Keratinocyte (primary cell): ENCODE measurements around the gene SUMO4. TPM values are rescaled to one million over a fixed set of nuclear protein-coding genes. Genes with fewer than 3 reads are reported as not detected.

Source experiments
- DNase-seq: peaks from one replicate; pipeline ENCODE4 v3.0.0-alpha.2; 2011; ENCODE audit warnings: low read depth, missing footprints, low spot score
- FAIRE-seq: peaks from 2 replicates; lab custom pipeline; 2011; peaks lifted over from hg19 to GRCh38; lab: Jason Lieb, UNC
- H2AFZ ChIP-seq: 2 replicates; pipeline ENCODE4 v1.6.0; 2012; ENCODE audit warnings: low read length, control low read depth, inconsistent platforms; ENCODE audit not compliant: control insufficient read depth
- H3K27ac ChIP-seq: 2 replicates; pipeline ENCODE4 v1.5.1; 2011; ENCODE audit warnings: low read length; ENCODE audit not compliant: control insufficient read depth, insufficient read depth
- H3K27me3 ChIP-seq: 3 replicates; pipeline ENCODE4 v1.6.0; 2011; ENCODE audit warnings: low read length; ENCODE audit not compliant: control insufficient read depth, insufficient read depth; ENCODE audit errors: extremely low read depth
- H3K36me3 ChIP-seq, 2 experiments: 2 replicates in 1 of 2; 3 replicates in 1 of 2; pipeline ENCODE4 v1.5.1; 2011; ENCODE audit warnings: low read length in 2 of 2, mild to moderate bottlenecking in 1 of 2; ENCODE audit not compliant: control insufficient read depth in 2 of 2, insufficient read depth in 2 of 2; ENCODE audit errors: extremely low read depth in 1 of 2
- H3K4me1 ChIP-seq: 3 replicates; pipeline ENCODE4 v1.5.1; 2011; ENCODE audit warnings: low read length; ENCODE audit not compliant: control insufficient read depth, insufficient read depth; ENCODE audit errors: extremely low read depth
- H3K4me2 ChIP-seq: 3 replicates; pipeline ENCODE4 v1.6.0; 2011; ENCODE audit warnings: low read depth, low read length; ENCODE audit not compliant: control insufficient read depth, insufficient read depth; ENCODE audit errors: extremely low read depth
- H3K4me3 ChIP-seq, 3 experiments: fragments of 200-600 bp in 1 of 3; sonication (generic) in 1 of 3; 2 replicates in 2 of 3; 3 replicates in 1 of 3; pipeline ENCODE4 v1.5.1; 2011 to 2016; ENCODE audit warnings: low read length in 3 of 3, mild to moderate bottlenecking in 3 of 3, control low read depth in 2 of 3, inconsistent platforms in 1 of 3, low read depth in 1 of 3, mixed read lengths in 1 of 3, mixed run types in 1 of 3, moderate library complexity in 1 of 3; ENCODE audit not compliant: control insufficient read depth in 2 of 3, insufficient read depth in 2 of 3; ENCODE audit errors: extremely low read depth in 1 of 3
- H3K79me2 ChIP-seq: 2 replicates; pipeline ENCODE4 v1.6.0; 2012; ENCODE audit warnings: low read length; ENCODE audit not compliant: control insufficient read depth, insufficient read depth
- H3K9ac ChIP-seq: 3 replicates; pipeline ENCODE4 v1.6.0; 2011; ENCODE audit warnings: low read length; ENCODE audit not compliant: control insufficient read depth, insufficient read depth; ENCODE audit errors: extremely low read depth
- H3K9me1 ChIP-seq: 3 replicates; pipeline ENCODE4 v1.6.0; 2011; ENCODE audit warnings: low read length; ENCODE audit not compliant: control insufficient read depth, insufficient read depth; ENCODE audit errors: extremely low read depth
- H3K9me3 ChIP-seq: 2 replicates; pipeline ENCODE4 v1.5.1; 2012; ENCODE audit warnings: low read depth, low read length; ENCODE audit not compliant: control insufficient read depth
- H4K20me1 ChIP-seq: 3 replicates; pipeline ENCODE4 v1.6.0; 2011; ENCODE audit warnings: low read length; ENCODE audit not compliant: control insufficient read depth, insufficient read depth; ENCODE audit errors: extremely low read depth
- EZH2 ChIP-seq: IDR thresholded peaks from one replicate; pipeline ENCODE4 v1.6.1; 2012; ENCODE audit warnings: inconsistent platforms, mild to moderate bottlenecking, low read length, moderate library complexity
- dilution Hi-C: fragments of 300-500 bp; cut with MboI; formaldehyde crosslinking; loops from one replicate; pipeline ENCODE4 v1.7.0; 2020; ENCODE audit warnings: low sequenced_read_pairs; ENCODE audit not compliant: extremely low pct_ligation_motif_present
- polyA plus RNA-seq, 5 experiments: library from polyadenylated mRNA; depleted of rRNA in 3 of 5; stranded (reverse) in 3 of 5; stranded (forward) in 1 of 5; unstranded in 1 of 5; fragments of >200 nt; gene quantifications; 1 replicate in 1 of 5; 2 replicates in 3 of 5; 3 replicates in 1 of 5; pipeline versions ENCODE4 v1.2.1 to v1.2.3, GENCODE V29; 2011 to 2012; ENCODE audit warnings: missing spikeins in 2 of 5, low read depth in 1 of 5, low replicate concordance in 1 of 5
- TF ChIP-seq, protein P1 (sequence below), 3 experiments: IDR thresholded peaks in 1 of 3; conservative IDR thresholded peaks in 1 of 3; optimal IDR thresholded peaks in 1 of 3; 2 replicates in 2 of 3; 3 replicates in 1 of 3; pipeline versions ENCODE3 to v1.5.1; 2011; ENCODE audit warnings: low read length in 3 of 3, mild to moderate bottlenecking in 3 of 3, moderate library complexity in 2 of 3, control low read depth in 1 of 3, inconsistent platforms in 1 of 3; ENCODE audit not compliant: insufficient read depth in 2 of 3; ENCODE audit errors: extremely low read depth in 1 of 3

SUMO4 gene
- polyA plus RNA-seq, 1 donor (not counting 4 experiments of a cell fraction or from before 2014, with no cell fraction given): 0.09 TPM

DNA sequence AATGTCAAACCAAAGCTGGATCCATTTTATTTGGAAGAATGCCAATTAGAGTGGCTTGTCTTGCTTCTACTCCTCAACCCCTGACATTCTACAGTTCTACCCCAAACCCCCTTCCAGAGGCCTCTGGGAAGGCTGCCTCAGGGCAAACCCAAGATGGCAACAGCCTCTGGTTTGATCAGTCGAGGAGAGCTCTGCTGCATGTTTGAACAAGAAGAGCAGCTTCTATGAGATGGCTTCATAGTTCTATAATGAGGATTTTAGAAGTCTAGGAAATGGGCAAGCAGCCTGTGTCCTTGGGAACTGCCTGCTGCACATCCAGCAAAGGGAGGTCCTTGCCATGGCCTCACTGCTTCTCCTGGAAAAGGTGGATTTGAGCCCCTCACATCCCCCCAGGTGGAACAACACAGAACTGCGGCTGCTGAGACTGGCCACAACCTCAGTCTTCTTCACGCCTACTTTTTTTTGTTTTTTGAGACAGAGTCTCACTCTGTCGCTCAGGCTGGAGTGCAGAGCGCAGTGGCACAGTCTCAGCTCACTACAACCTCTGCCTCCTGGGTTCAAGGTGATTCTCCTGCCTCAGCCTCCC is 46.8 kb downstream of the SUMO4 start:
- peaks cover 9% of the 10 kb centered on the region for H3K27me3 ChIP-seq
- TF ChIP-seq EZH2: no peak
- TF ChIP-seq, protein P1, sequence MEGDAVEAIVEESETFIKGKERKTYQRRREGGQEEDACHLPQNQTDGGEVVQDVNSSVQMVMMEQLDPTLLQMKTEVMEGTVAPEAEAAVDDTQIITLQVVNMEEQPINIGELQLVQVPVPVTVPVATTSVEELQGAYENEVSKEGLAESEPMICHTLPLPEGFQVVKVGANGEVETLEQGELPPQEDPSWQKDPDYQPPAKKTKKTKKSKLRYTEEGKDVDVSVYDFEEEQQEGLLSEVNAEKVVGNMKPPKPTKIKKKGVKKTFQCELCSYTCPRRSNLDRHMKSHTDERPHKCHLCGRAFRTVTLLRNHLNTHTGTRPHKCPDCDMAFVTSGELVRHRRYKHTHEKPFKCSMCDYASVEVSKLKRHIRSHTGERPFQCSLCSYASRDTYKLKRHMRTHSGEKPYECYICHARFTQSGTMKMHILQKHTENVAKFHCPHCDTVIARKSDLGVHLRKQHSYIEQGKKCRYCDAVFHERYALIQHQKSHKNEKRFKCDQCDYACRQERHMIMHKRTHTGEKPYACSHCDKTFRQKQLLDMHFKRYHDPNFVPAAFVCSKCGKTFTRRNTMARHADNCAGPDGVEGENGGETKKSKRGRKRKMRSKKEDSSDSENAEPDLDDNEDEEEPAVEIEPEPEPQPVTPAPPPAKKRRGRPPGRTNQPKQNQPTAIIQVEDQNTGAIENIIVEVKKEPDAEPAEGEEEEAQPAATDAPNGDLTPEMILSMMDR (optimal IDR thresholded peaks at IDR 0.05 in 1 of 3, IDR thresholded peaks at IDR 0.05 in 1 of 3, conservative IDR thresholded peaks at IDR 0.05 in 1 of 3; ENCODE audit: extremely low read depth in 1 of 3, insufficient read depth in 2 of 3, low read length in 3 of 3): peak in 1 of 3 experiments; percentile 8
- no peak overlapping the region for H2AFZ ChIP-seq
- H3K4me2 ChIP-seq: no peak overlapping the region
- H3K4me1 ChIP-seq: peaks cover 2% of the 10 kb centered on the region
- no peaks in the 10 kb centered on the region for H3K9me1 ChIP-seq
- H3K9ac ChIP-seq: no peak overlapping the region
- FAIRE-seq (no peak), DNase-seq (no peak)
- H3K4me3 ChIP-seq: no peak overlapping the region
- H3K79me2 ChIP-seq: no peaks in the 10 kb centered on the region
- no peak overlapping the region for H3K27ac ChIP-seq
- no peaks in the 10 kb centered on the region for H4K20me1 ChIP-seq
- peaks cover 4% of the 10 kb centered on the region for H3K9me3 ChIP-seq
- no peaks in the 10 kb centered on the region for H3K36me3 ChIP-seq
- dilution Hi-C loops: no loop called here

DNA sequence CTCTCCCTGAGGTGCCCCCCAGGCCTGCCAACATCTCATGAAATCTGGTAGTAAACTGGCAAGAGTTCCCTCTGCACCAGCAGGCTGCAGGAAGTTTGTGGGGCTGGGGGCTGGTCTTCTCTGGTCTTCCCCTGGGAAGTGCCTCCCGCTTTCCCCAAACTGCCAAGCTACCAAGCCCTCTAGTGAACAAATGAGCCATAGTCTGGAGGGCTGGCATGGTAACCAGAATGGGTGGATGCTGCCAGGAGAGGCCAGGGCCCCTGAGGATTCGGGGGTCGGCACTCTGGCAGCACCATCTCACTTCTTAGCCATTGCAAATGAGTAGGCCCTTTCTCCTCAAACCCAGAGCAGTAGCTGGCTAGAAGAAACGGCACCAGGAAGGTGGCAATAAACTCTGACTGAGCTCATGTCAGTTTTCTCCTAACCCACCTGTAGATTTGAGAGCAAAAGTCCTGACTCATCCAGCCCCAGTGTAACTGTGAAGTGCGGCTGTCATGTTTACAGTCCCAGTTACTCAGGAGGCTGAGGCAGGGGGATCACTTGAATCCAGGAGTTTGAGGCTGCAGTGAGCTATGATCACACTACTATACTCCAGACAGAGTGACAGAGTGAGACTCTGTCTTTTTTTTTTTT is 48.9 kb downstream of the SUMO4 start:
- FAIRE-seq: no peak
- no peaks in the 10 kb centered on the region for H4K20me1 ChIP-seq
- H2AFZ ChIP-seq: no peak overlapping the region

More for the DNA sequence above, 48.9 kb downstream of the SUMO4 start:
- peaks cover 9% of the 10 kb centered on the region for H3K27me3 ChIP-seq
- TF ChIP-seq, protein P1 (optimal IDR thresholded peaks at IDR 0.05 in 1 of 3, IDR thresholded peaks at IDR 0.05 in 1 of 3, conservative IDR thresholded peaks at IDR 0.05 in 1 of 3; ENCODE audit: extremely low read depth in 1 of 3, insufficient read depth in 2 of 3, low read length in 3 of 3): no peak
- no peak for TF ChIP-seq EZH2
- no peak overlapping the region for H3K4me2 ChIP-seq
- dilution Hi-C loops: no loop called here
- H3K9me3 ChIP-seq: peaks cover 3% of the 10 kb centered on the region
- H3K9me1 ChIP-seq: no peaks in the 10 kb centered on the region
- no peaks in the 10 kb centered on the region for H3K36me3 ChIP-seq
- no peaks in the 10 kb centered on the region for H3K79me2 ChIP-seq
- H3K9ac ChIP-seq: no peak overlapping the region
- no peak overlapping the region for H3K4me3 ChIP-seq
- peaks cover 6% of the 10 kb centered on the region for H3K4me1 ChIP-seq
- DNase-seq: no peak
- H3K27ac ChIP-seq: no peak overlapping the region
